HepG2 (cell line): Measurements from ENCODE around the gene AGT. TPM values are rescaled to one million over a fixed set of nuclear protein-coding genes. Genes with fewer than 3 reads are reported as not detected.
A peak's percentile ranks its signal among the peaks of the same experiment; 100 is the strongest.

Experiments used
- AHDC1 ChIP-seq: sonication (generic); formaldehyde crosslinking; IDR thresholded peaks from 2 replicates; pipeline ENCODE4 v1.5.1; 2020; ENCODE audit warnings: mild to moderate bottlenecking, missing genetic modification reagents, borderline replicate concordance
- ATF3 ChIP-seq: sonication (generic); formaldehyde crosslinking; IDR thresholded peaks from 2 replicates; pipeline ENCODE4 v1.4.0; 2020; ENCODE audit warnings: missing genetic modification reagents
- DRAP1 ChIP-seq: IDR thresholded peaks from 2 replicates; pipeline ENCODE4 v1.6.1; 2016; ENCODE audit warnings: missing genetic modification reagents, missing compliant biosample characterization
- EZH2 ChIP-seq: conservative IDR thresholded peaks from 2 replicates; pipeline ENCODE4 v1.6.1; 2012; ENCODE audit warnings: mild to moderate bottlenecking, low read depth, low read length, moderate library complexity
- HMG20B ChIP-seq: conservative IDR thresholded peaks from 2 replicates; pipeline ENCODE4 v1.6.1; 2016; ENCODE audit warnings: missing genetic modification reagents, missing compliant biosample characterization
- HNF1A ChIP-seq, 2 experiments: sonication (generic) in 1 of 2; formaldehyde crosslinking in 1 of 2; IDR thresholded peaks; 2 replicates each; pipeline versions ENCODE4 v1.4.0 to v1.6.1; 2016 to 2020; ENCODE audit warnings: borderline replicate concordance in 1 of 2, low read depth in 1 of 2, mild to moderate bottlenecking in 1 of 2, missing genetic modification reagents in 1 of 2
- HNRNPH1 ChIP-seq: fragments of 200-400 bp; formaldehyde crosslinking; optimal IDR thresholded peaks from 2 replicates; pipeline ENCODE3; 2017; ENCODE audit warnings: mild to moderate bottlenecking, low read depth, low read length
- HOMEZ ChIP-seq: IDR thresholded peaks from 2 replicates; pipeline ENCODE4 v1.6.1; 2016; ENCODE audit warnings: low read depth
- SMAD3 ChIP-seq: sonication (generic); formaldehyde crosslinking; IDR thresholded peaks from 2 replicates; pipeline ENCODE4 v1.4.0; 2020; ENCODE audit warnings: missing genetic modification reagents
- ZNF121 ChIP-seq: sonication (generic); formaldehyde crosslinking; IDR thresholded peaks from 2 replicates; pipeline ENCODE4 v1.5.0; 2020; ENCODE audit warnings: mild to moderate bottlenecking, missing genetic modification reagents
- ZNF879 ChIP-seq: sonication (generic); formaldehyde crosslinking; IDR thresholded peaks from 2 replicates; pipeline ENCODE4 v1.8.1; 2023; ENCODE audit warnings: missing genetic modification reagents
- polyA plus RNA-seq, 8 experiments: library from polyadenylated mRNA; depleted of rRNA in 3 of 8; stranded (reverse) in 7 of 8; unstranded in 1 of 8; fragments of >200 nt; fragmentation: Illumina TruSeq in 4 of 8; extraction: Trizol in 4 of 8; gene quantifications; 2 replicates each; pipeline versions ENCODE4 v1.2.1 to v1.2.3, GENCODE V29; 2011 to 2016; ENCODE audit warnings: low read depth in 4 of 8, missing spikeins in 1 of 8, mixed read lengths in 1 of 8; ENCODE audit not compliant: insufficient read depth in 1 of 8
- total RNA-seq, 5 experiments: library from RNA; depleted of rRNA; stranded (reverse); fragments of >200 nt; fragmentation: Illumina TruSeq; extraction: Trizol; gene quantifications; 2 replicates each; pipeline ENCODE4 v1.2.3, GENCODE V29; 2016; ENCODE audit warnings: low read depth in 1 of 5
- TF ChIP-seq, protein P1 (sequence below): sonication (generic); formaldehyde crosslinking; IDR thresholded peaks from 2 replicates; pipeline ENCODE4 v1.5.0; 2020; ENCODE audit warnings: mild to moderate bottlenecking, missing genetic modification reagents

AGT gene
- total and polyA plus RNA-seq, 2 of the 13 experiments (the other 11 are each of a cell fraction or from before 2014, with no cell fraction given): 892 to 2,071 TPM

DNA sequence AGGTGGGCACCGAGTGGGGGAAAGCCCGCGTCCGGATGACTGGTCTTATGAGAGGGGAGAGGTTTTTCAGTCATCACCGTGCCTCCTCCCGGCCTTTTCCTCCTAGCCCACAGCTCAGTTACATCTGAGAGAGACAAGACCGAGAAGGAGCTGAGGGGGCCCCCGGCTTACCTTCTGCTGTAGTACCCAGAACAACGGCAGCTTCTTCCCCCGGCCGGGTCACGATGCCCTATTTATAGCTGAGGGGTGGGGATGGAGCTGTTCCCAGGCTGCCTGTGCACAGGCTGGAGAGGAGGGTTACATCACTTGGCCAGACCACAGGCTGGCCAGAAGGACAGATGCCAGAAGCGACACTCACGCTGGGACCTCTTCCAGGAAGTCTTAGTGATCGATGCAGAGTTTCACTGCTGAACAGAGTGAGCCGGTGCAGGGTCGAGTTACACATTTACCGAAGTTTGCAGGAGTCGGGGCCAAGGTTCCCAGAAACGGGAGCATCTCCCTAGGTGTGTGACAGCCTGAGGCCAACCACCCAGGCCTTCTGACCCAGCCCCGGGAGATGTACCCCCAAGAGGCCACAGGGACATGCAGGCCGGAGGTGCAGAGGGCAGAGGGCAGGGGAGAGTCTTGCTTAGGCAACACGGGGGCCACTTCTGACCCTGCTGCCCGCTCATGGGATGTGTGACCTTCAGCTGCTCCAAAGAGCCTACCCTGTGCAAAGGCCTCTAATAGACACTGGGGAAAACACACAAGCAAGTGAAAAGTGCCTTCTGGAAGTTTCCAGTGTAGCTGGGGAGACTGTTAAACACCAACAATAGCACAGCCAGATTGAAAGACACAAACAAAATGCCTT is at the start of gene AGT (continued):
- TF ChIP-seq HOMEZ (CRISPR knock-in tag) (peak; percentile 68), DRAP1 (peak; percentile 96), SMAD3 (CRISPR knock-in tag) (peak; percentile 97), EZH2 (no peak), ZNF879 (peak; percentile 89; the same call in 1 of the 2 replicates), ZNF121 (CRISPR knock-in tag) (peak; percentile 83), HNRNPH1 (no peak), HMG20B (CRISPR knock-in tag) (peak; percentile 61; the same call in 1 of the 2 replicates), ATF3 (CRISPR knock-in tag) (peak; percentile 82), HNF1A (IDR thresholded peaks at IDR 0.05; ENCODE audit: low read depth) (peak; percentile 95), HNF1A (CRISPR knock-in tag; IDR thresholded peaks at IDR 0.05; ENCODE audit: borderline replicate concordance) (peak; percentile 99), AHDC1 (peak; percentile 98)
- TF ChIP-seq, protein P1, sequence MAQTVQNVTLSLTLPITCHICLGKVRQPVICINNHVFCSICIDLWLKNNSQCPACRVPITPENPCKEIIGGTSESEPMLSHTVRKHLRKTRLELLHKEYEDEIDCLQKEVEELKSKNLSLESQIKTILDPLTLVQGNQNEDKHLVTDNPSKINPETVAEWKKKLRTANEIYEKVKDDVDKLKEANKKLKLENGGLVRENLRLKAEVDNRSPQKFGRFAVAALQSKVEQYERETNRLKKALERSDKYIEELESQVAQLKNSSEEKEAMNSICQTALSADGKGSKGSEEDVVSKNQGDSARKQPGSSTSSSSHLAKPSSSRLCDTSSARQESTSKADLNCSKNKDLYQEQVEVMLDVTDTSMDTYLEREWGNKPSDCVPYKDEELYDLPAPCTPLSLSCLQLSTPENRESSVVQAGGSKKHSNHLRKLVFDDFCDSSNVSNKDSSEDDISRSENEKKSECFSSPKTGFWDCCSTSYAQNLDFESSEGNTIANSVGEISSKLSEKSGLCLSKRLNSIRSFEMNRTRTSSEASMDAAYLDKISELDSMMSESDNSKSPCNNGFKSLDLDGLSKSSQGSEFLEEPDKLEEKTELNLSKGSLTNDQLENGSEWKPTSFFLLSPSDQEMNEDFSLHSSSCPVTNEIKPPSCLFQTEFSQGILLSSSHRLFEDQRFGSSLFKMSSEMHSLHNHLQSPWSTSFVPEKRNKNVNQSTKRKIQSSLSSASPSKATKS (CRISPR knock-in tag): peak; percentile 95; the same call in 1 of the 2 replicates
